HEK293 (cell line): ENCODE results near the gene ATP5F1D.
A peak's percentile ranks its signal among the peaks of the same experiment; 100 is the strongest.

Source experiments
- YY1 ChIP-seq: fragments of 450-650 bp; formaldehyde crosslinking; IDR thresholded peaks from 2 replicates; pipeline ENCODE4 v1.5.1; 2018; ENCODE audit warnings: missing biosample characterization, missing genetic modification characterization
- ZBTB7A ChIP-seq: fragments of 450-650 bp; formaldehyde crosslinking; IDR thresholded peaks from 2 replicates; pipeline ENCODE4 v1.5.1; 2016; ENCODE audit warnings: low read depth, missing biosample characterization, missing genetic modification characterization
- ZNF121 ChIP-seq: fragments of 450-650 bp; formaldehyde crosslinking; IDR thresholded peaks from 2 replicates; pipeline ENCODE4 v1.5.1; 2016; ENCODE audit warnings: missing biosample characterization, missing genetic modification characterization
- ZNF133 ChIP-seq: fragments of 450-650 bp; formaldehyde crosslinking; IDR thresholded peaks from 2 replicates; pipeline ENCODE4 v1.5.1; 2016; ENCODE audit warnings: missing biosample characterization, missing genetic modification characterization
- ZNF292 ChIP-seq: fragments of 450-650 bp; formaldehyde crosslinking; IDR thresholded peaks from 2 replicates; pipeline ENCODE4 v1.5.1; 2016; ENCODE audit warnings: low read depth, missing biosample characterization, missing genetic modification characterization, borderline replicate concordance
- ZNF324 ChIP-seq: fragments of 450-650 bp; formaldehyde crosslinking; IDR thresholded peaks from 2 replicates; pipeline ENCODE4 v1.5.1; 2016; ENCODE audit warnings: missing biosample characterization, missing genetic modification characterization
- ZNF791 ChIP-seq: fragments of 450-650 bp; formaldehyde crosslinking; IDR thresholded peaks from 2 replicates; pipeline ENCODE4 v1.5.1; 2016; ENCODE audit warnings: missing biosample characterization, missing genetic modification characterization
- ZNF792 ChIP-seq: fragments of 450-650 bp; formaldehyde crosslinking; IDR thresholded peaks from 2 replicates; pipeline ENCODE4 v1.5.1; 2016; ENCODE audit warnings: missing biosample characterization, missing genetic modification characterization
- TF ChIP-seq, protein P1 (sequence below): fragments of 450-650 bp; IDR thresholded peaks from 2 replicates; pipeline ENCODE4 v1.5.1; 2018; ENCODE audit warnings: missing biosample characterization, mild to moderate bottlenecking, missing genetic modification characterization
- TF ChIP-seq, protein P2 (sequence below): fragments of 450-650 bp; formaldehyde crosslinking; IDR thresholded peaks from 2 replicates; pipeline ENCODE4 v1.5.1; 2016; ENCODE audit warnings: missing biosample characterization, missing genetic modification characterization
- TF ChIP-seq, protein P3 (sequence below): fragments of 450-650 bp; formaldehyde crosslinking; IDR thresholded peaks from 2 replicates; pipeline ENCODE4 v1.5.1; 2016; ENCODE audit warnings: missing biosample characterization, missing genetic modification characterization
- TF ChIP-seq, protein P4 (sequence below): fragments of 450-650 bp; formaldehyde crosslinking; IDR thresholded peaks from 2 replicates; pipeline ENCODE4 v1.5.1; 2016; ENCODE audit warnings: missing biosample characterization, missing genetic modification characterization

DNA sequence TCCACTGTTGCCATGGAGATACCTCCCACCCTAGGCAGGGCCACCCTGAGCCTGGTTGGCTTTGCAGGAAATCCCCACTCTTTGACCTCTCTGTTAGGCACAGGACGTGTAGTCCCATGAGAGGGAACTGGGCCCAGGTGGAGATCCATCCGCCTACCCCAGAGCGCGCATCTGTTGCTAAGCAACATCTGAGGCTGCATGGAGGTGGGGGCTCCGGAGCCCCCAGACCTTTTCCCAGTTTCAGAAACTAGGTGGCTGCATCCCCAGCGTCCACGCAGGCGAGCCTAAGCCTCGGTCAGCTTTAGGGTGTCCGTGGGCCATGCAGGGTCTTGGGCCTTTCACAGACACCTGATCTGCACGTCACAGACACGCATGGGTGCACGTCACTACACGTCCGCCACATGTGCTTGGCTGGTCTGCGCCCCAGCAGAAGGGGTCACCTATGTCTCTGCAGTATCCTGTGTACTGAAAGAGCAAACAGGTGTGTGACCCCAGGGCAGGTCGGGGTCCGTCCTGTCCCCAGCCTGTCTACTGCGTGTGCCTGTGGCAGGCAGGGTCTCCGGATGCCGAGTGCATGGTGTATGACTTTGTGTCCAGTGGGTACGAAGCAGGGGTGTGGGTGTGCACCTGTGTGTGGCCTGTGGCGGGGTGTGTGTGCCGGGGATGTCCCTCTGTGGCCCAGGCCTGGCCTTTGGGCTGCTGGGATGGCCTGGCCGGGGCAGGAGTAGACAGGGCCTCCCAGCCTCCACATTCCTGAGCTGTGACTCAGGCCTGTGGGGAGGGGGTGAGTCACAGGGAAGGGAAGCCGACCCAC, 23.5 kb downstream of the ATP5F1D start:
- TF ChIP-seq, protein P1, sequence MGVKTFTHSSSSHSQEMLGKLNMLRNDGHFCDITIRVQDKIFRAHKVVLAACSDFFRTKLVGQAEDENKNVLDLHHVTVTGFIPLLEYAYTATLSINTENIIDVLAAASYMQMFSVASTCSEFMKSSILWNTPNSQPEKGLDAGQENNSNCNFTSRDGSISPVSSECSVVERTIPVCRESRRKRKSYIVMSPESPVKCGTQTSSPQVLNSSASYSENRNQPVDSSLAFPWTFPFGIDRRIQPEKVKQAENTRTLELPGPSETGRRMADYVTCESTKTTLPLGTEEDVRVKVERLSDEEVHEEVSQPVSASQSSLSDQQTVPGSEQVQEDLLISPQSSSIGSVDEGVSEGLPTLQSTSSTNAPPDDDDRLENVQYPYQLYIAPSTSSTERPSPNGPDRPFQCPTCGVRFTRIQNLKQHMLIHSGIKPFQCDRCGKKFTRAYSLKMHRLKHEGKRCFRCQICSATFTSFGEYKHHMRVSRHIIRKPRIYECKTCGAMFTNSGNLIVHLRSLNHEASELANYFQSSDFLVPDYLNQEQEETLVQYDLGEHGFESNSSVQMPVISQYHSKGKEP (tag by site-specific recombination): peak; percentile 89
- TF ChIP-seq ZNF121 (tag by site-specific recombination): no peak
- TF ChIP-seq, protein P2, sequence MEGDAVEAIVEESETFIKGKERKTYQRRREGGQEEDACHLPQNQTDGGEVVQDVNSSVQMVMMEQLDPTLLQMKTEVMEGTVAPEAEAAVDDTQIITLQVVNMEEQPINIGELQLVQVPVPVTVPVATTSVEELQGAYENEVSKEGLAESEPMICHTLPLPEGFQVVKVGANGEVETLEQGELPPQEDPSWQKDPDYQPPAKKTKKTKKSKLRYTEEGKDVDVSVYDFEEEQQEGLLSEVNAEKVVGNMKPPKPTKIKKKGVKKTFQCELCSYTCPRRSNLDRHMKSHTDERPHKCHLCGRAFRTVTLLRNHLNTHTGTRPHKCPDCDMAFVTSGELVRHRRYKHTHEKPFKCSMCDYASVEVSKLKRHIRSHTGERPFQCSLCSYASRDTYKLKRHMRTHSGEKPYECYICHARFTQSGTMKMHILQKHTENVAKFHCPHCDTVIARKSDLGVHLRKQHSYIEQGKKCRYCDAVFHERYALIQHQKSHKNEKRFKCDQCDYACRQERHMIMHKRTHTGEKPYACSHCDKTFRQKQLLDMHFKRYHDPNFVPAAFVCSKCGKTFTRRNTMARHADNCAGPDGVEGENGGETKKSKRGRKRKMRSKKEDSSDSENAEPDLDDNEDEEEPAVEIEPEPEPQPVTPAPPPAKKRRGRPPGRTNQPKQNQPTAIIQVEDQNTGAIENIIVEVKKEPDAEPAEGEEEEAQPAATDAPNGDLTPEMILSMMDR (tag by site-specific recombination): no peak
- TF ChIP-seq YY1 (tag by site-specific recombination): no peak
- no peak for TF ChIP-seq ZBTB7A (tag by site-specific recombination)
- TF ChIP-seq, protein P3, sequence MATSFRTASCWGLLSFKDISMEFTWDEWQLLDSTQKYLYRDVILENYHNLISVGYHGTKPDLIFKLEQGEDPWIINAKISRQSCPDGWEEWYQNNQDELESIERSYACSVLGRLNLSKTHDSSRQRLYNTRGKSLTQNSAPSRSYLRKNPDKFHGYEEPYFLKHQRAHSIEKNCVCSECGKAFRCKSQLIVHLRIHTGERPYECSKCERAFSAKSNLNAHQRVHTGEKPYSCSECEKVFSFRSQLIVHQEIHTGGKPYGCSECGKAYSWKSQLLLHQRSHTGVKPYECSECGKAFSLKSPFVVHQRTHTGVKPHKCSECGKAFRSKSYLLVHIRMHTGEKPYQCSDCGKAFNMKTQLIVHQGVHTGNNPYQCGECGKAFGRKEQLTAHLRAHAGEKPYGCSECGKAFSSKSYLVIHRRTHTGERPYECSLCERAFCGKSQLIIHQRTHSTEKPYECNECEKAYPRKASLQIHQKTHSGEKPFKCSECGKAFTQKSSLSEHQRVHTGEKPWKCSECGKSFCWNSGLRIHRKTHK (tag by site-specific recombination): no peak
- TF ChIP-seq ZNF791 (tag by site-specific recombination): no peak
- TF ChIP-seq ZNF792 (tag by site-specific recombination): no peak
- no peak for TF ChIP-seq ZNF292
- 0 out of 2 replicates have a peak, but pooled peaks have one; percentile 25 for TF ChIP-seq ZNF324 (tag by site-specific recombination)
- TF ChIP-seq ZNF133 (tag by site-specific recombination): no peak
- TF ChIP-seq, protein P4, sequence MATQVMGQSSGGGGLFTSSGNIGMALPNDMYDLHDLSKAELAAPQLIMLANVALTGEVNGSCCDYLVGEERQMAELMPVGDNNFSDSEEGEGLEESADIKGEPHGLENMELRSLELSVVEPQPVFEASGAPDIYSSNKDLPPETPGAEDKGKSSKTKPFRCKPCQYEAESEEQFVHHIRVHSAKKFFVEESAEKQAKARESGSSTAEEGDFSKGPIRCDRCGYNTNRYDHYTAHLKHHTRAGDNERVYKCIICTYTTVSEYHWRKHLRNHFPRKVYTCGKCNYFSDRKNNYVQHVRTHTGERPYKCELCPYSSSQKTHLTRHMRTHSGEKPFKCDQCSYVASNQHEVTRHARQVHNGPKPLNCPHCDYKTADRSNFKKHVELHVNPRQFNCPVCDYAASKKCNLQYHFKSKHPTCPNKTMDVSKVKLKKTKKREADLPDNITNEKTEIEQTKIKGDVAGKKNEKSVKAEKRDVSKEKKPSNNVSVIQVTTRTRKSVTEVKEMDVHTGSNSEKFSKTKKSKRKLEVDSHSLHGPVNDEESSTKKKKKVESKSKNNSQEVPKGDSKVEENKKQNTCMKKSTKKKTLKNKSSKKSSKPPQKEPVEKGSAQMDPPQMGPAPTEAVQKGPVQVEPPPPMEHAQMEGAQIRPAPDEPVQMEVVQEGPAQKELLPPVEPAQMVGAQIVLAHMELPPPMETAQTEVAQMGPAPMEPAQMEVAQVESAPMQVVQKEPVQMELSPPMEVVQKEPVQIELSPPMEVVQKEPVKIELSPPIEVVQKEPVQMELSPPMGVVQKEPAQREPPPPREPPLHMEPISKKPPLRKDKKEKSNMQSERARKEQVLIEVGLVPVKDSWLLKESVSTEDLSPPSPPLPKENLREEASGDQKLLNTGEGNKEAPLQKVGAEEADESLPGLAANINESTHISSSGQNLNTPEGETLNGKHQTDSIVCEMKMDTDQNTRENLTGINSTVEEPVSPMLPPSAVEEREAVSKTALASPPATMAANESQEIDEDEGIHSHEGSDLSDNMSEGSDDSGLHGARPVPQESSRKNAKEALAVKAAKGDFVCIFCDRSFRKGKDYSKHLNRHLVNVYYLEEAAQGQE (tag by site-specific recombination): no peak
